G401 (cell line): Measurements from ENCODE around the gene OSBPL2. TPM values are rescaled to one million over a fixed set of nuclear protein-coding genes. Genes with fewer than 3 reads are reported as not detected.
A peak's percentile ranks its signal among the peaks of the same experiment; 100 is the strongest.

ENCODE experiments used
- DNase-seq: peaks from one replicate; pipeline ENCODE4 v3.0.0-alpha.2; 2015; ENCODE audit warnings: low spot score
- in situ Hi-C: cut with HindIII; loops from 2 replicates; pipeline ENCODE4 v1.10.0; 2016; ENCODE audit warnings: low sequenced_read_pairs, mixed read lengths
- total RNA-seq: library from RNA; depleted of rRNA; stranded (reverse); fragments of >200 nt; shearing (Covaris generic); gene quantifications from 2 replicates; pipeline ENCODE4 v1.2.3, GENCODE V29; 2014

OSBPL2 gene
- total RNA-seq, 1 experiment from 2014 or later = 19.6 TPM

DNA sequence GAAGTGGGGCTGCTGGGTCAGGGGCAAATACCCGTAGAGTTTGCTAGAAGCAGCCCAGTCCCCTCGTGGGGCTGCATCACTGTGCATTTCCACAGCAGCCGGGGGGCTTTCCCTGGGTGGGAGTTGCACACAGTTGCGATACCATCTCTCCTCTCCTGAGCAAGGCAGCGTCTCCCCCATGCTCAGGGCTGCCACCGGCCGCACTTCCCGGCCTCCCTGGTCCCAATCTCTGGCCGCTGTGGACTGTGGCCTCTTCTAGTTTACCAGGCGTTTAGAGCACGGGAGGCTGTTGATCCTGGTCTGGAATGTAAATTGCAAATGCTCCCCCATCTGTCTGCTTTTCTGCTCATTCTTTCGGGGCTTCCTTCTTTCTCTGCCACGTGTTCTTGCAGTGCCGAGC is 31.1 kb downstream of the OSBPL2 start:
- in situ Hi-C loops = no loop called here
- peak; percentile 46 for DNase-seq

DNA sequence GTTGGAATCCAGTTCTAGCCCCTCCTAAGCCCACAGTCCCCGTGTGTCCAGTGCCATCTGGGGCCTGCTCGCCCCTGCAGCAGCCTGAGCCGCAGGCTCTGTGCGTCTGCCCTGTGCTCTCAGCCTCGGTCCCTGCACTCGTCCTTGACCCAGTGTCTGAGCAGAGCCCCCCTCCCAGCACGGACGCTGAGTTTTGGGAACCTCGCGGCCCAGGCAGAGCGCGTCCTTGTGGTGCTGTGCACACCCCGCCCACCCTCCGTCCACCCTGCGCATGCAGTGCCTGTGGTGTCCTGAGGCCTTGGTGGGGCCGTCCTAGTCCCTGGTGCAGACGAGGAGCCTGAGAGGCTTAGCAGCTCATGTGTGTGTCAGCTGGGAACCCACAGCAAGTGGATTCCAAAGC is 31.6 kb downstream of the OSBPL2 start:
- DNase-seq = no peak
- in situ Hi-C loops = no loop called here

DNA sequence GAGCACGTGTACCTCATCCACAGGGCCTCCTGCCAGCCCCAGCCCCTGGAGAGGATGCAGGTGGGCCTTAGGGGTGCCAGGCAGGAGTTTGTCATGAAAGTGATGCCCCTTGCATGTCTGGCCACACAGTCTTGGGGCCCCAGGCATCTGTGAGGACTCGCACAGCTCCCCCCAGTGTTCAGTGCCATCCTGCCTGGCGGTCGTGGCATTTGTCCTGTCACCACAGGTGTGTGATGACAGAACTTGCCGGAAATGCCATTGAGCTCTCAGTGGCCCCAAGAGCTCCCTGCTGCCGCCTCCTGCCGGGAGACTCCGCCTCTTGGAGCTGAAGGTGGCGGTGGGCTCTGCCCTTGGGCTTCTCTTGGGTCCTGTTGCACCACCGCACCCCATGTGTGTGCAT is 33.9 kb downstream of the OSBPL2 start:
- in situ Hi-C loops = no loop called here
- DNase-seq = no peak

DNA sequence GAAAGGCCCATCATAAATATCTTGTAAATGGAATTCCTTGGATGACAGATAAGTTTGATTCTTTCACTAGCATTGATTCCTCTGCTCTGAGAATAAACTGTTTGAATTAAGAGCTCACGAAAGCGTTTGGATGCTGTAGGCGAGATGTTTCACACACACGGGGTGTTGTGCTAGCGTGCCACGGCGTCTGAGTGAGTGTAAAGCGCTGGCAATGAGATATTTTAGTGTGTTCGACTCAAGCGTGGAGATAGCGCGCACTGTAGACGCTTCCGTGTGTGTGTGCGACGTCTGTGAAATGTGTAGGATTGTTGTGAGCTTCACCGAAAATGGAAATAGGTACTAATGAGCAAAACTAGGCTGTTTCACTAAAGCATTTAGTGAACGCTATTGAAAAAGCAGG is 35.1 kb downstream of the OSBPL2 start:
- in situ Hi-C loops = no loop called here
- DNase-seq = no peak

DNA sequence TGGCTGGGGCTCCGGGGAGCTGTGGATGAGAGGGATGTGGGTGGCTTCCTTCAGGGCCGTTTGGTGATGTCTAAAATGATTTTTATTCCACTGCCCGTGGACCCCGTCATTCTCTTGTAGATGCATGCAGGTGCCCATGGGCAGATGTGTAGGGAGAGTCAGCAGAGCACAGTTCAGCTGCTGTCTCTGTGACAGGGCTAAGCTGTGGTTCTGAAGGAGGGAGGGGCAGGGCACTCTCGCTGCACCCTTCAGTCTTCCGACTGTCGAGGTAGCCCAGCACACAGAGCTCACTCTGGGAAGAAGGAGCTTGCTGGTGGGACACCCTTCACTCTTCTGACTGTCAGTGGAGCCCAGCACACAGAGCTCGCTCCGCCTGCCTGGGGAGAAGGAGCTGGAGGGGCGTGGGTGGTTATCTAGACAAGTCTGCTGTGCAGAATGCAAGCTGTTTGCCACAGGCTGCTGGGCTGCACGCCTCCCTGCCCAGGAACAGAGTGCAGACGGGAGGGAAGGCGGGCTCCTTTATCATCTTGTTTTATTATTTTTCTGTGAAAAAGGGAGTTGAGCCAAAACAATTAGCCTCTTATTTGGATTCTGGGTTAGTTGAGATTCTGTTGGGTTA is 36.1 kb downstream of the OSBPL2 start:
- in situ Hi-C loops = no loop called here
- DNase-seq = peak; percentile 64

DNA sequence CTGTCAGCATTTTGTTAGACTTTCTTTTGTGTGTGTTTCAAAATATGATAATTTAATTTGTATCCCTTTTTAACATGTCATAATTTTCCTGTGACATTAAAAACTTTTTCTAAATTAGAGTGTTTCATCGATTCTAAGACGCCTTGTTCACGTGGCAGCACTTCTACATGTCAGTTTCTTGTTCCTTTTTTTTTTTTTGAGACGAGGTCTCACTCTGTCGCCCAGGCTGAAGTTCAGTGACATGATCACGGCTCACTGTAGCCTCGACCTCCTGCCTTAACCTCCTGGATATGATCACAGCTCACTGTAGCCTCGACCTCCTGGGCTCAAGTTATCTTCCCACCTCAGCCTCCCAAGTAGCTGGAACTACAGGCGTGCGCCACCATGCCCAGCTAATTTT is 36.9 kb downstream of the OSBPL2 start:
- in situ Hi-C loops = loop anchor here (25.0 kb wide), 1 partner anchor 263 kb away; no protein-coding TSS in a partner anchor
- DNase-seq = no peak

DNA sequence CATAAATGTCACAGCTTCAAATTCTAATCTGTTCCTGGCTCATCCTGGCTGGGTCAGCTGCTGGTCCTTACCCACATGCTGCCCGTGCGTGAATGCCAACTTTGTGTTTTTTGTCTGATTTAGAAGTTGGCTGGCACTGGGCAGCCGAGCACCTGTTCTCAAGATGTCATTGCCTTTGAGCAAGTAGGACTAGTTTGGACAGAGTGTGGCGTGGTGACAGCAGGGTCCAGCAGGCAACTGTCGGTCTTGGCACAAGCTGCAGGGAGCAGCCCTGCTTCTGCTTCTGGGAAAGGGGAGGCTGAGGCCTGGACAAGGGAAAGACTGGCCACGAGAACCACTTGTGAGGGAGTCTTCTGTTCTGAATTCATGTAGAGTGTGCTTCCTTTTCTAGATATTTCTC is 38.1 kb downstream of the OSBPL2 start:
- peak; percentile 99 for DNase-seq
- in situ Hi-C loops = loop anchor here (25.0 kb wide), 1 partner anchor 264 kb away; no protein-coding TSS in a partner anchor

DNA sequence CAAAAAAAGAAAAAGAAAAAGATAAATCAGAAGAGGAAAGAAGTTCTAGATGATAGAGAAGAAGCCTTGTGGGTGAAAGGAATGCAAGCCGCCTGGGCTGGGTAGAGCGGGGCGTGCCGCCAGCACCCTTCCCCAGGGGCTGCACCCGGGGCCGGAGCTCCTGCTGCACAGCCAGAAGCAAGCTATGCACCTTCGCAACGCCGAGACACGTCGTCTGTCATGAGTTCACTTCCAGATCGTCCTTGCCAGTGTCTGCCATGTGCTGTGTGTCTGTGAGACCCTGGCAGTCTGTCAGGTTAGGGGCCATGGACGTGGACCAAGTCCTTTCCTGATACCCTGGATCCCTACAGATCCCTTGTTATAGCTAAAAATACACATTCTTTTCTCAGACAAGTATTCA is 38.9 kb downstream of the OSBPL2 start:
- DNase-seq = peak; percentile 58
- in situ Hi-C loops = loop anchor here (25.0 kb wide), 1 partner anchor 265 kb away; no protein-coding TSS in a partner anchor

DNA sequence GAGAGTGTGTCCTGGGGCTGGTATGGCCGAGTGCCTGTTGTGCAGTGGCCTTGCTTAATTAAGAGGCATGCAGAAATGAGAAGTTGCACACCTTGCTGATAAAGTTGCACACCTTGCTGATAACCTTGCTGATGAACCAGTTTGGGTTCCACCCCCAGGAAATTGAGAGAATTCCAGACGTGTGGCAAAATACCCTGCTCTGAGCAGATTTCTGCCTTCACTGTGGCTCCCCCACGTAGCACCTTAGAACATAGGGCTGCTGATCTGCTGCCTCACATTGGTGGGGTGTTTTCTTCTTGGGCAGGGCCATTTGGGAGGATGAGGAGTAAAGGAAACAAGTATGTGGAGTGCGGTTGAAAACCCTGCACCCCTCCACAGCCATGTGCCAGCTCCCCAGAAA is 42.0 kb downstream of the OSBPL2 start:
- in situ Hi-C loops = loop anchor here (25.0 kb wide), 1 partner anchor 268 kb away; no protein-coding TSS in a partner anchor
- DNase-seq = no peak

DNA sequence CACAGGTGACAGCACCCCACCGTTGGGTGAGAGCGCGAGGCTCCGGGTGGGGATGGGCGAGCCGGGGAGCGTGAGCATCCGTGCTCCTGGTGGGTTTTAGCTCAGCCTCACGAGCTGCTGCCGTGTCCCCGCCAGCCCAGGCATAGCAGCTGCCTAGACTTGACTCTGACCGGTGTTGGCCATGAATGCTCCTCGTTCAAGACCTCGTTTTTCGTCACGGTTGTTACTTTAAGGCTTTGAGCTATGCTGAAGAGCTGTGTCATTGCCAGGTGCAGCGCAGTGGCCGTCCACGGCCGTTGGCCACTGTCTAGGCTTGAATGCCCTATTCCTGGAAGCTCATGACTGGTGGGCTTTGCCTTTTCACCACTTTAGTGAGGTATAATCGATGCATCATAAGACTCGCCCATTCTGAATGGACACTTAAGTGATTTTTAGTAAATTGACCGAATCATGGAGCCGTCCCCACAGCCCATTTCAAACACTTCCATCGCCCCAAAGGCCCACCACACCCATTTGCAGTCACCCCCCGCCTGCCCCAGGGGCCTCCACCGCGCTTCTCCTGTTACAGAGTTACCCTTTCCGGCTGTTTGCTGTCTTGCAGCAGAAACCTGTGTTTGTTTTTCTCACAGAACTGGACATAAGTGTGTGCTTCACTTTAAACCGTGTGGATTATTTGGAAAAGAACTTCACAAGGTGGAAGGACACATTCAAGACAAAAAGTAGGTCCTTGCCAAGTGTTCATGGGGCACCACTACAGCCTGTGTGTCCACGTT is 43.0 kb downstream of the OSBPL2 start:
- in situ Hi-C loops = loop anchor here (25.0 kb wide), 1 partner anchor 269 kb away; no protein-coding TSS in a partner anchor
- no peak for DNase-seq

DNA sequence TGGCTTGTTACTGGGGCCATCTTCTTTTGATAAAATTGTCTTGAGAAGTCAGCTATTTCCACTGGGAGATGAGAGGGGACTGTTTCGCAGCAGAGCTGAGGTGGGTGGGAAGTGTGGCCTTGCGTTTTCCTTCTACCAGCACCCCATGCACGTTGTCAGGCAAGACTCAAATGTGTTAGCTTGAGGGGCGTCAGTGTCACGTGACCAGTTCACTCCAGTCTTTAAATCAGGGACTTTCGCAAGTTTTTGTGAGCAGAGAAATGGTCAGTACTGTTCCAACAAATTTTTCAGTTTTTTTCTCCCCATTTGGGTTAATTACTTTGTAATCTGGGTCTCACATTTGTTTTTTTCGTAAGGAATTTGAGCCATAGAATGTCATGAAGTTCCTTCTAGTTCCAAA is 43.8 kb downstream of the OSBPL2 start:
- no peak for DNase-seq
- in situ Hi-C loops = loop anchor here (25.0 kb wide), 1 partner anchor 270 kb away; no protein-coding TSS in a partner anchor

DNA sequence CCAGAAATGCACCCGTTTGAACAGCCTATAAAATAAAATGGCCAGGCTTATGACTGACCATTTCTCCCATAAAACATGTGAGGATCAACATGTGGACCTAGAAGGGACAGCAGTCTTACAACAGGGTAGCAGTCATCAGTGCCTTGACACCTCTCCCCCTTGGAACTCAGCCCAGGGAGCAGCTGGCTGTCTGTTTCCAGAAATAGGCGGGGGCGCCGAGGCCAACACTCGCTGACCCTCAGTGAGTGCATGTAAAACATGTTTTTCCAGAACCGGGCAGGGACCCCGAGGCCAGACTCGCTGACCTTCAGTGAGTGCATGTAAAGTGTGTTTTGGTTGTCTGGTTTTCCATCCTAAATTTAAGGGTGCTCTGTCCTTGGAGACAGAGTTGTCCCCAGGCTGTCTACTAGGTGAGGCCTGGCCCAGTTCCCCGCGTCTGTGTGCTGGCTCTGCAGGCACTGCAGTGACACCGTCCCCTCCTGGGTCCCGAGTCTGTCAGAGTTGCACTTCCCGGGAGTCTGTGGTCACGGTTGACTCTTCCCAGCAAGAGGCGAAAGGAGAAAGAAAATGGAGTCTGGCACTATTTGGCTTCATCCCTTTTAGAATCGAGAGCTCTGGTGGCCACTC is 44.7 kb downstream of the OSBPL2 start:
- DNase-seq = no peak
- in situ Hi-C loops = loop anchor here (25.0 kb wide), 1 partner anchor 271 kb away; no protein-coding TSS in a partner anchor

DNA sequence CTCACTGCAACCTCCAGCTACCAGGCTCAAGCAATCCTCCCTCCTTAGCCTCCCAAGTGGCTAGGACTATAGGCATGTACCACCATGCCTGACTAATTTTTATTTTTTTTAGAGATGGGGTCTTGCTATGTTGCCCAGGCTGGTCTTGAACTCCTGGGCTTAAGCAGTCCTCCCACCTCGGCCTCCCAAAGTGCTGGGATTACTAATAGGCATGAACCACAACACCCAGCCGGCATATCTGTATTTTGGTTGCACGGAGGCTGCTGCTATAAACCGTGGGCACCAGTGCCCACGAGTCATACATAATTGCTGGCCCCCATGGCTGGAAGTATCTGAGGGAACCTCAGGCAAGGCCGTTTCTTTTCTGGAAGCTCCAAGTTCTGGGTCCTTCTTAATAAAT is 46.1 kb downstream of the OSBPL2 start:
- in situ Hi-C loops = loop anchor here (25.0 kb wide), 1 partner anchor 272 kb away; no protein-coding TSS in a partner anchor

DNA sequence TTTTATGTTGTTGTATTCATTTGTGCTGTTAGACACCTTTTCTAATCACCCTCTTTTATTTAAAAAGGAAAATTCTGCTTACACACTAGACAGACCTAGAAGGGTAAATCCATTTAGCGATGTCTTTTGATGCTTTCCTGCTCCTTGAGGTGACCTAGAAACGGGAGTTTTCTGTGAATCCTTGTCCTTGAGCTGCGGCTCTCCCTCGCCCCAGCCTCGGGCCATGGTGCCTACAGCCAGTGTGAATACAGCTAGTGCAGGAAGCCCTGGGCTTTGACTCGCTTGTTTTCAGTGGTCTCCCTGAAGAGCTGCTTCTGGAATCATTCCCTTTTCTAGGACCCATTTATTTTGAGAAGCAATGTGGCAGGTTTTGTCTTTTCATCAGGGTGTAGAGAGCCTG is 46.8 kb downstream of the OSBPL2 start:
- in situ Hi-C loops = loop anchor here (25.0 kb wide), 1 partner anchor 273 kb away; no protein-coding TSS in a partner anchor

More for the DNA sequence above, 46.1 kb downstream of the OSBPL2 start:
- no peak for DNase-seq

DNA sequence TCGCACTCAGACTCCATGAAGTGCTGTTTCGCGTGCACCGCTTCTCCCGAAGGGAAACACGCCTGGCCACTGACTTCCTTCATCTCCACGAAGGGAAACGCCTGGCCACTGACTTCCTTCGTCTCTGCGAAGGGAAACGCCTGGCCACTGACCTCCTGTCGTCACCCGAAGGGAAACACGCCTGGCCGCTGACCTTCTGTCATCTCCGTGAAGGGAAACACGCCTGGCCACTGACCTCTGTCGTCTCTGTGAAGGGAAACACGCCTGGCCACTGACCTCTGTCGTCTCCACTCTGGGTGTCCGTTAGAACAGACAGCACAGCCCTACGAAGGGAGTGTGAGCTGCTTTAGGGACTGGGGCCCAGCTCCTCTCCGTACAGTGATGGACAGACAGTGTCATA is 47.4 kb downstream of the OSBPL2 start:
- in situ Hi-C loops = loop anchor here (25.0 kb wide), 1 partner anchor 273 kb away; no protein-coding TSS in a partner anchor
- no peak for DNase-seq

More for the DNA sequence above, 46.8 kb downstream of the OSBPL2 start:
- DNase-seq = no peak

DNA sequence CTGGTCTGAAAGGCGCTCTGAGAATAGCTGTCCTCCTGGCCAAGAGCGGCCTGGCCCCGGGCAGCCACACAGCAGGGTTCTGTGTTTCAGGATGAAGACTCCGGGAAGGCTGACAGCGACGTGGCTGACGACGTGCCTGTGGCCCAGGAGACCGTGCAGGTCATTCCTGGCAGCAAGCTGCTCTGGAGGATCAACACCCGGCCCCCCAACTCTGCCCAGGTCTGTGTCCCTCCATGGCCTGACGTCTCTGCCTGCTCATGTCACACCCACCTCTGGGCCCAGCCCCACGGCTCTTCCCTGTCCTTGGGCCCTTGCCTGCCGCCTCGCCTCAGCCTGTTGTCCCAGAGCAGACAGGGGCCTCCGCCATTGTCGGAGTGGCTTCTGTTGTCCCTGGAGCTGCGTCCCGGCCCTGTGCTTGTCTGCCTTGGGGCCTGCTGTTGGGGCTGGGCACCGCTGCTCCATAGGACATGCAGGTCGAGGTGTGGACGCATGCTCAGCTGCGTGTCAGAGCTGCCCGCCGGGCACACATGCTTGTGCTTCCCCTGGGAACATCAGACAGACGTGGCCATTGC is 48.3 kb downstream of the OSBPL2 start:
- in situ Hi-C loops = loop anchor here (25.0 kb wide), 1 partner anchor 274 kb away; no protein-coding TSS in a partner anchor
- peak; percentile 76 for DNase-seq

DNA sequence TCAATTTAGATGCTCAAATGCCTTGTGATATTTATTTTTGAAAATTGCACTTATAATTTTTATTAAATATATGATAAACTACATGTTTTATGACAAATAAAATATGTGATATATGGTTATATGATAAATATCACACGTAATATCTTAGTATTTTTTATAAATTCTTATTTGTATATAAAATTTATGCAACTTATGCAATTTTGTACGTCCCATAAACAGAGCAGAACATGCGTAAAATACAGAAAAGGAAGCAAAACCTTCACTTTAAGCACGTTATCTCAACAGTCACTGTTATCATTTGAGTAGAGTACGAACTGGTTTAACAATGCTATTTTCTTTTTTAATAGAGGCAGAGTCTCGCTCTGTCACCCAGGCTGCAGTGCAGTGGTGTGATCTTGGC is 48.8 kb downstream of the OSBPL2 start:
- no peak for DNase-seq
- in situ Hi-C loops = loop anchor here (25.0 kb wide), 1 partner anchor 275 kb away; no protein-coding TSS in a partner anchor

DNA sequence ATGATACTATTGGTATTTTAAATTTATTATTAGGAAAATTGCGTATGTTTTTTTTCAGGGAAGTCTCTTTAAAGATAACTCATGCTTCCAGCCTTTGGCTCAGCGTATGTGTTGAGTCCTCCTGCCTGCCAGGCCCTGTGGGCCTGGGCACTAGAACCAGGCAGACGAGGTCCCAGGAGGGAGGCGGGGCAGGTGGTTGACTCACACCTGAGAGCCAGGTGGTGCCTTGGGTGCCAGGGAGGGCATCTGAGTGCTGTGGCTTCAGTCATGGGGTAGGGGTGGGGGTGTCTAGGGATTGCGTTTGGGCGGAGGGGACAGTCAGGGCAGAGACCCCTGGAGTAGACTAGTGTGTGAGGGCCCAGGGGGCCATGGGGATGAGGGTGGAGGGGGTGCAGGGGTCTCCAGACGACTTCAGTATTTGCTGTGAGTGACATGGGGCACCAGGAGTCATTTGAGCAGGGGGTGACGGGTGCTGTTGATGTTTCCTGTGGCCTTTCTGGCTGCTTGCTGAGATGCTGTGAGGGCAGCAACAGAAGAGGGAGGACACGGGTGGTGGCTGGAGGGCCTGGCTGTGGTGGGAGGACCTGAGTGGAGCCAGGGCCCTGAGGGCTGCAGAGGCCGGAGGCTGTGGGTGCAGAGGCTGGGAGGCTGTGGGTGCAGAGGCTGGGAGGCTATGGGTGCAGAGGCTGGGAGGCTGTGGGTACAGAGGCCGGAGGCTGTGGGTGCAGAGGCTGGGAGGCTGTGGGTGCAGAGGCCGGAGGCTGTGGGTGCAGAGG is 49.6 kb downstream of the OSBPL2 start:
- in situ Hi-C loops = loop anchor here (25.0 kb wide), 1 partner anchor 276 kb away; no protein-coding TSS in a partner anchor
- no peak for DNase-seq
